GM15510 (cell line): ENCODE measurements around the gene TTBK1.

Experiments
- POLR2A ChIP-seq: IDR thresholded peaks from 3 replicates; pipeline ENCODE4 v1.6.1; 2011; ENCODE audit warnings: borderline replicate concordance; ENCODE audit not compliant: insufficient read length; ENCODE audit errors: extremely low read depth

The TTBK1 gene

GRCh38 chr6:43242908-43243663, at the start of gene TTBK1:
TTBK1 (plus strand) TSS chr6:43243481; CDS start chr6:43246661, 3,180 bp downstream.
- no peak for TF ChIP-seq POLR2A

GRCh38 chr6:43193929-43194328, 49.4 kb upstream of the TTBK1 start:
- no peak for TF ChIP-seq POLR2A

- no peak for TF ChIP-seq POLR2A
These were observed 46.9 kb upstream of the TTBK1 start for GRCh38 chr6:43196337-43196736.

GRCh38 chr6:43199912-43200311, 43.4 kb upstream of the TTBK1 start:
- TF ChIP-seq POLR2A = no peak

- no peak for TF ChIP-seq POLR2A
These were observed 42.7 kb upstream of the TTBK1 start for GRCh38 chr6:43200541-43200940.

GRCh38 chr6:43202451-43202850, 40.8 kb upstream of the TTBK1 start:
- no peak for TF ChIP-seq POLR2A

- no peak for TF ChIP-seq POLR2A
These were observed 40.1 kb upstream of the TTBK1 start for GRCh38 chr6:43203029-43203717.

GRCh38 chr6:43203718-43204095, 39.6 kb upstream of the TTBK1 start:
- TF ChIP-seq POLR2A = no peak

- TF ChIP-seq POLR2A = no peak
These were observed 38.8 kb upstream of the TTBK1 start for GRCh38 chr6:43204271-43205105.

GRCh38 chr6:43205849-43206248, 37.4 kb upstream of the TTBK1 start:
- no peak for TF ChIP-seq POLR2A

- no peak for TF ChIP-seq POLR2A
These were observed 36.0 kb upstream of the TTBK1 start for GRCh38 chr6:43207286-43207685.

- no peak for TF ChIP-seq POLR2A
These were observed 31.3 kb upstream of the TTBK1 start for GRCh38 chr6:43211955-43212354.

GRCh38 chr6:43213431-43213830, 29.9 kb upstream of the TTBK1 start:
- no peak for TF ChIP-seq POLR2A

GRCh38 chr6:43215066-43215465, 28.2 kb upstream of the TTBK1 start:
- no peak for TF ChIP-seq POLR2A

GRCh38 chr6:43216200-43216599, 27.1 kb upstream of the TTBK1 start:
- TF ChIP-seq POLR2A = no peak
